NB4 (cell line): ENCODE data around the gene RAB19.

Experiments
- DNase-seq: peaks from one replicate; pipeline ENCODE4 v3.0.0; 2010; ENCODE audit warnings: low read depth
- H3K4me3 ChIP-seq: one replicate; pipeline ENCODE4 v1.5.1; 2011; ENCODE audit warnings: mild to moderate bottlenecking, low read depth, low read length, moderate library complexity
- CTCF ChIP-seq: IDR thresholded peaks from one replicate; pipeline ENCODE4 v1.5.1; 2012; ENCODE audit warnings: low read depth, low read length
- MYC ChIP-seq: IDR thresholded peaks from 2 replicates; pipeline ENCODE4 v1.6.1; 2011; ENCODE audit warnings: low read depth, low read length
- POLR2A ChIP-seq: IDR thresholded peaks from 2 replicates; pipeline ENCODE4 v1.6.1; 2011; ENCODE audit warnings: mild to moderate bottlenecking; ENCODE audit not compliant: insufficient read length; ENCODE audit errors: extremely low read depth
- TF ChIP-seq, protein P1 (sequence below): IDR thresholded peaks from 2 replicates; pipeline ENCODE4 v1.6.1; 2011; ENCODE audit warnings: low read depth, low read length

The RAB19 gene

DNA sequence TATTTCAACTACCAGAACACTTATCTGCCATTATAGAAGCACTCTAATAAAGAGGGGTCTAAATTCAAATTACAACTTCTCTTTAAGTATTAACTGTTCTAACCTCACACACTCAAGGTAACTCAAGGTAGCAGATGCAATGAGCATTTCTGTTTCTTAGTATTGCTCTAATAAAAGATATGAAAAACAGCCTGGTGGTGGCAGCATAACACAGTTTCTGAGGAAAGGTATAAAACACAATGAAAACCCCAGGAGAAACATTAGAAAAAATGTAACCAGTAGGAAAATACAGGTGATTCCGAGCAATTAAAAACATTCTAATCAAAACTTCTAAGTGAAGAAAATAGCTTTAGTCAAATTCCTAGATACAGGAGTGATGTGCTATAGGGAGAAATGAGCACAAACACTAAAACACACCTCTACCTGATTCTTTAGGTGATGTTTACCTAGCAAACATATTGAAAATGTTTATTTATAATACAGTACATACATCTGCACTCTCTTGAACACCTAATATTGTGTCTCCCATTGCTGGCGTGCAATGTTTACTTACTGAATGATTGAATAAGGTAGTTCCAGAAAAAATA is 72.0 kb downstream of the RAB19 start:
- TF ChIP-seq MYC (no peak), CTCF (peak; percentile 49)
- no peak overlapping the region for H3K4me3 ChIP-seq
- DNase-seq: peak; percentile 61

- TF ChIP-seq, protein P1, sequence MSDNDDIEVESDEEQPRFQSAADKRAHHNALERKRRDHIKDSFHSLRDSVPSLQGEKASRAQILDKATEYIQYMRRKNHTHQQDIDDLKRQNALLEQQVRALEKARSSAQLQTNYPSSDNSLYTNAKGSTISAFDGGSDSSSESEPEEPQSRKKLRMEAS: no peak
- TF ChIP-seq CTCF (no peak), POLR2A (no peak), MYC (no peak)
- H3K4me3 ChIP-seq: peak overlapping the region; percentile 28
- DNase-seq: no peak
Measured at GRCh38 chr7:140476698-140477261, 72.9 kb downstream of the RAB19 start.
